HL-60 (cell line): Measurements from ENCODE around the gene MVB12A.
A peak's percentile ranks its signal among the peaks of the same experiment; 100 is the strongest.

Source experiments
- DNase-seq, 2 experiments: peaks; one replicate each; pipeline ENCODE4 v3.0.0-alpha.2; 2010 to 2020; ENCODE audit warnings: low read depth in 1 of 2, low spot score in 1 of 2
- H3K27ac ChIP-seq: fragments of 250-450 bp; sonication (Bioruptor Pico); replicated peaks from 2 replicates; pipeline ENCODE4 v1.5.1; 2020; ENCODE audit warnings: mild to moderate bottlenecking, moderate library complexity
- H3K27me3 ChIP-seq: fragments of 250-450 bp; sonication (Bioruptor Pico); 2 replicates; pipeline ENCODE4 v1.5.1; 2021; ENCODE audit warnings: mild to moderate bottlenecking, moderate library complexity; ENCODE audit not compliant: insufficient read depth, poor library complexity, severe bottlenecking
- H3K4me3 ChIP-seq: replicated peaks from 2 replicates; pipeline ENCODE4 v1.5.1; 2011; ENCODE audit warnings: mild to moderate bottlenecking, control low read depth, low read length; ENCODE audit not compliant: insufficient read depth
- CTCF ChIP-seq: IDR thresholded peaks from one replicate; pipeline ENCODE4 v1.5.1; 2011; ENCODE audit warnings: low read length, control low read depth, inconsistent platforms; ENCODE audit not compliant: insufficient read depth
- GABPA ChIP-seq: IDR thresholded peaks from 2 replicates; pipeline ENCODE4 v1.6.1; 2012; ENCODE audit warnings: low read depth
- POLR2AphosphoS5 ChIP-seq: IDR thresholded peaks from 2 replicates; pipeline ENCODE4 v1.6.1; 2012; ENCODE audit warnings: low read depth
- REST ChIP-seq: IDR thresholded peaks from 2 replicates; pipeline ENCODE4 v1.6.1; 2012; ENCODE audit warnings: low read depth; ENCODE audit not compliant: insufficient replicate concordance
- SPI1 ChIP-seq: IDR thresholded peaks from 2 replicates; pipeline ENCODE4 v1.6.1; 2012; ENCODE audit warnings: low read depth, mild to moderate bottlenecking, borderline replicate concordance

MVB12A gene

GRCh38 chr19:17418710-17419109 is 1.1 kb upstream of the MVB12A start:
- TF ChIP-seq POLR2AphosphoS5: no peak
- TF ChIP-seq CTCF: no peak
- TF ChIP-seq REST: no peak
- TF ChIP-seq GABPA: no peak
- no peak for TF ChIP-seq SPI1
- Histone ChIP-seq H3K27me3 (no peaks in the 10 kb centered on the region), H3K4me3 (no peak overlapping the region; the same call in 1 of the 2 replicates), H3K27ac (peak overlapping the region; percentile 64)
- no peak for DNase-seq

DNA sequence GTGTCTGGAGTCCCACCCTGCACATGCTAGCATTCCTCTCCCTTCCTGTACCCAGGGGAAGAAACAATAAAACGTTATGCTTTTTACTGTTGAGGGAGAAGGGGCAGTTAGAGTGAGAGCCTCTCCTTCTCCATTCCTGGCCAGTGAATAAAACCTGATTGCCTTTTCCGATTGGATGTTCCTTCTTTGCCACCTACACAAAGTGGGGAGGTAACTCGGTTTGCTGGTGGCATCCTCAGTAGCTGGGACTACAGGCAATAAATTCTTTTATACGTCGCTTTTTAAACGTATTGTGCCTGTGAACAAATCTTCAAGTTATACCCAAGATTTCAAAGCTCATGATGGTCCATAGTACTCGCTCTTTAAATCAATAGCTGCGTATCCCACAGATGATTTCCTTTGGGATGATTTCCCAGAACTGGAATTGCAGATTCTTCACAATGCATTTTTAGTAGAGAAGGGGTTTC is 660 bp upstream of the MVB12A start:
- DNase-seq: no peak
- Histone ChIP-seq H3K4me3 (peak overlapping the region; percentile 51), H3K27ac (peak overlapping the region; percentile 64), H3K27me3 (no peaks in the 10 kb centered on the region)
- TF ChIP-seq CTCF (no peak), REST (no peak), GABPA (no peak), POLR2AphosphoS5 (no peak), SPI1 (no peak)

DNA sequence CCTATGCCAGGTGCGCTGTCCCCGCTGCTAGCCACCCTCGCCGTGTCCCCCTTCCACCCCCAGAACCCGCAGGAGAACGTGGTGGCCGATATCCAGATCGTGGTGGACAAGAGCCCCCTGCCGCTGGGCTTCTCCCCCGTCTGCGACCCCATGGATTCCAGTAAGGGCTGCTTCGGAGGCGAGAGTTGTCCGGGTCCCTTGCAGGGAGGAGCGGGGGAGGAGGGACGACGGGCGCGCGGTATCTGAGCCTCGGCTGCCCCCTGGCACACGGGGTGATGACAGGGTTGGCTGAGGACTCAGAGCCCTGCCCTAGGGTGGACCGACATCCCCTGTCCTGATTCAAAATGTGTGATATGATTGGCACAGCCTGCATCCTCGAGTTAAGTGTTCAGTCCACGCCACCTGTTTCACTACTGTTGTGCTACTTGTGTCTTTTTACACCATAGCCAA is 653 bp downstream of the MVB12A start:
- Histone ChIP-seq H3K4me3 (peak overlapping the region; percentile 88), H3K27me3 (no peaks in the 10 kb centered on the region), H3K27ac (peak overlapping the region; percentile 59)
- DNase-seq: peak in 1 of 2 experiments; percentile 34
- no peak for TF ChIP-seq GABPA
- no peak for TF ChIP-seq SPI1
- no peak for TF ChIP-seq REST
- no peak for TF ChIP-seq POLR2AphosphoS5
- no peak for TF ChIP-seq CTCF
